Stimulated activated CD4-positive, alpha-beta T cell treated with anti-CD3 and anti-CD28 coated beads, Interleukin-2, amount 100 ng/mL, for 48 hours (primary cell): ENCODE data around the gene KIF26A.

Experiments used
- DNase-seq, 2 donors: peaks; one replicate each; pipeline ENCODE4 v3.0.0-alpha.2; 2020

Gene KIF26A

GRCh38 chr14:104133496-104133895 lies 4.9 kb upstream of the KIF26A start:
- DNase-seq, result no peak

- no peak for DNase-seq
Measured at GRCh38 chr14:104134061-104134965, 4.1 kb upstream of the KIF26A start.

GRCh38 chr14:104135121-104135903 lies 3.1 kb upstream of the KIF26A start:
- DNase-seq, result no peak

- no peak for DNase-seq
Measured at GRCh38 chr14:104135904-104136471, 2.4 kb upstream of the KIF26A start.

GRCh38 chr14:104136472-104137296 lies 1.7 kb upstream of the KIF26A start:
- DNase-seq, result no peak

GRCh38 chr14:104137297-104138097 lies 890 bp upstream of the KIF26A start:
- peak; percentile 73 to 80 for DNase-seq

GRCh38 chr14:104138718-104139459 lies 502 bp downstream of the KIF26A start:
- DNase-seq, result no peak

GRCh38 chr14:104139460-104140212 lies 1.2 kb downstream of the KIF26A start:
- DNase-seq, result no peak

GRCh38 chr14:104140213-104140462 lies 1.8 kb downstream of the KIF26A start:
- DNase-seq, result no peak

GRCh38 chr14:104140463-104141331 lies 2.3 kb downstream of the KIF26A start:
- DNase-seq, result no peak

- no peak for DNase-seq
Measured at GRCh38 chr14:104141621-104142091, 3.3 kb downstream of the KIF26A start.

GRCh38 chr14:104142136-104142945 lies 4.0 kb downstream of the KIF26A start:
- no peak for DNase-seq

- no peak for DNase-seq
Measured at GRCh38 chr14:104142946-104143470, 4.6 kb downstream of the KIF26A start.

GRCh38 chr14:104143521-104144452 lies 5.4 kb downstream of the KIF26A start:
- DNase-seq, result no peak

GRCh38 chr14:104144453-104144790 lies 6.0 kb downstream of the KIF26A start:
- DNase-seq, result no peak

- no peak for DNase-seq
Measured at GRCh38 chr14:104144911-104145825, 6.8 kb downstream of the KIF26A start.
